OCI-LY7 (cell line): ENCODE results near the gene PRR33. TPM values are rescaled to one million over a fixed set of nuclear protein-coding genes. Genes with fewer than 3 reads are reported as not detected.

ENCODE experiments used
- BruUV-seq: library from RNA; stranded (reverse); fragments of 400-500 nt; replicated peaks from 2 replicates; lab custom pipeline; 2021; lab: Mats Ljungman, UMichigan
- CTCF ChIA-PET: fragments of 300-600 bp; sonication (Branson Sonifier 250); formaldehyde crosslinking; loops from one replicate; lab custom pipeline; 2022; ENCODE audit warnings: antibody characterized with exemption; ENCODE audit not compliant: unreplicated experiment; lab: Charles Lee
- POLR2A ChIA-PET: fragments of 300-600 bp; sonication (Branson Sonifier 250); formaldehyde crosslinking; loops from one replicate; lab custom pipeline; 2022; ENCODE audit warnings: antibody characterized with exemption; lab: Charles Lee
- DNase-seq: peaks from one replicate; pipeline ENCODE4 v3.0.0-alpha.2; 2015; ENCODE audit warnings: low spot score
- H2AFZ ChIP-seq: fragments of 200-600 bp; sonication (generic), shearing (Covaris generic); 2 replicates; pipeline ENCODE4 v1.6.1; 2014; ENCODE audit warnings: mild to moderate bottlenecking, antibody characterized with exemption, low read length, moderate library complexity
- H3K27ac ChIP-seq: fragments of 200-600 bp; sonication (generic); 2 replicates; pipeline ENCODE4 v1.5.1; 2014; ENCODE audit warnings: mixed run types, low read depth, mild to moderate bottlenecking, moderate library complexity, low read length, inconsistent platforms; ENCODE audit not compliant: poor library complexity, severe bottlenecking
- H3K36me3 ChIP-seq: fragments of 200-600 bp; sonication (generic); 2 replicates; pipeline ENCODE4 v1.6.1; 2014; ENCODE audit warnings: mild to moderate bottlenecking, antibody characterized with exemption, low read length, moderate library complexity, mixed read lengths; ENCODE audit not compliant: insufficient read depth
- H3K4me1 ChIP-seq: fragments of 200-600 bp; sonication (generic); 2 replicates; pipeline ENCODE4 v1.5.1; 2014; ENCODE audit warnings: mild to moderate bottlenecking, low read length; ENCODE audit not compliant: insufficient read depth, poor library complexity, severe bottlenecking
- H3K4me2 ChIP-seq: fragments of 200-600 bp; sonication (generic); 2 replicates; pipeline ENCODE4 v1.6.1; 2014; ENCODE audit warnings: mild to moderate bottlenecking, low read length
- H3K4me3 ChIP-seq: fragments of 200-600 bp; sonication (generic); 2 replicates; pipeline ENCODE4 v1.5.1; 2014; ENCODE audit warnings: mild to moderate bottlenecking, low read depth, low read length; ENCODE audit not compliant: poor library complexity, severe bottlenecking
- H3K79me2 ChIP-seq: fragments of 200-600 bp; sonication (generic); 2 replicates; pipeline ENCODE4 v1.6.1; 2016; ENCODE audit warnings: low read depth, mild to moderate bottlenecking, low read length, moderate library complexity, mixed read lengths; ENCODE audit not compliant: insufficient read depth
- H3K9me2 ChIP-seq: fragments of 200-600 bp; sonication (generic); 2 replicates; pipeline ENCODE4 v1.6.1; 2016; ENCODE audit warnings: mild to moderate bottlenecking, low read length, mixed read lengths; ENCODE audit not compliant: insufficient read depth
- H3K9me3 ChIP-seq: fragments of 200-600 bp; sonication (generic); 2 replicates; pipeline ENCODE4 v1.6.1; 2014; ENCODE audit warnings: mild to moderate bottlenecking, mixed run types, low read length, mixed read lengths
- H4K20me1 ChIP-seq: fragments of 200-600 bp; sonication (generic); 2 replicates; pipeline ENCODE4 v1.6.1; 2014; ENCODE audit warnings: mild to moderate bottlenecking, antibody characterized with exemption, low read length, moderate library complexity, mixed read lengths; ENCODE audit not compliant: insufficient read depth
- EZH2phosphoT487 ChIP-seq: fragments of 200-600 bp; sonication (generic); IDR thresholded peaks from 2 replicates; pipeline ENCODE4 v1.6.1; 2018; ENCODE audit warnings: low read depth, borderline replicate concordance, mild to moderate bottlenecking, mixed run types, antibody characterized with exemption, low read length, moderate library complexity, mixed read lengths
- intact Hi-C: fragments of 100-400 bp; cut with micrococcal nuclease; formaldehyde crosslinking; loops from one replicate; pipeline ENCODE4 v1.10.0; 2022; ENCODE audit not compliant: unreplicated experiment
- total RNA-seq, 2 experiments: library from RNA; depleted of rRNA in 1 of 2; stranded (reverse); fragments of >200 nt in 1 of 2; shearing (Covaris generic) in 1 of 2; gene quantifications; 2 replicates each; pipeline ENCODE4 v1.2.3, GENCODE V29; 2014 to 2022
- TF ChIP-seq, protein P1 (sequence below): fragments of 200-600 bp; sonication (generic); conservative IDR thresholded peaks from 2 replicates; pipeline ENCODE4 v1.5.1; 2014; ENCODE audit warnings: mild to moderate bottlenecking, antibody characterized with exemption, low read length, moderate library complexity, mixed read lengths

The PRR33 gene
- total RNA-seq, 2 experiments from 2014 or later: not detected

DNA sequence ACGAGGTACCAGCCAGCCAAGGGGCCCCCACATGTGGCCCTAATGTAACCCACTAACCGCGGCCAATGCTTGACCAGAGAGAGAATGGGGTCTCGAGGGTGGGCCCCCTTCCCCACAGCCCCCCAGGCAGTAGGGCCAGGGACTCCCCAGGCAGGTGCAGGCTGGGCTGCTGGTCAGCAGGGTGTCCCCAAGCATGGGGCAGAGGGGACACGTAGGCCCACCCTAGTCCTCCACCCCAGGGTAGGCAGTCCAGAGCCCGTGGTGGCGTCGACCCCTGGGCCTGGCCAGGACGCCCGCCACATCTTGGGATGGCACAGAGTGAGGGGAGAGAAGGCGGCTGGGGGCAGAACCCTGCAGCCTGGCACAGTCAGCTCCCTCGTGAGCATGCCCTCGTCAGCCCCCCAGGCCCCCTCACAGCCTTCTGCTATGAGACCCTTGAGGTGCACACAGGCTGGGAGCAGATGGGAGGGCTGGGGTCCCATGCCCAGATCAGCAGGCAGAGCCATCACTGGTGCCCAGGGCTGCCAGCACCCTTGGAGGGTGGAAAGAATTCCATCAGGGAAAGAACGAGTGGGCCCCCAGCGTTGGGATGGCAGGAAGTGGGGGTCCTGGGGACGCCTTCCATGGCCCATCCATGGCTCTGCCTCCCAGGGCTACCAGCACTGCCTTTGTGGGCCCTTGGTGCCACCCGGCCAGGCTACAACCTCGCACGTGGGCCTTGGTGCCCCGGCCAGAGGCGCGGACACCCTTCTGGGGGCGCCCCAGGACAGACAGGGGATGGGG, 33.9 kb upstream of the PRR33 start:
- Histone ChIP-seq H3K36me3 (no peaks in the 10 kb centered on the region), H3K79me2 (no peaks in the 10 kb centered on the region), H2AFZ (no peak overlapping the region), H3K4me3 (no peak overlapping the region), H3K9me3 (no peaks in the 10 kb centered on the region), H4K20me1 (no peaks in the 10 kb centered on the region), H3K27ac (no peak overlapping the region), H3K9me2 (no peaks in the 10 kb centered on the region), H3K4me2 (no peak overlapping the region), H3K4me1 (no peaks in the 10 kb centered on the region)
- TF ChIP-seq EZH2phosphoT487: no peak
- TF ChIP-seq, protein P1, sequence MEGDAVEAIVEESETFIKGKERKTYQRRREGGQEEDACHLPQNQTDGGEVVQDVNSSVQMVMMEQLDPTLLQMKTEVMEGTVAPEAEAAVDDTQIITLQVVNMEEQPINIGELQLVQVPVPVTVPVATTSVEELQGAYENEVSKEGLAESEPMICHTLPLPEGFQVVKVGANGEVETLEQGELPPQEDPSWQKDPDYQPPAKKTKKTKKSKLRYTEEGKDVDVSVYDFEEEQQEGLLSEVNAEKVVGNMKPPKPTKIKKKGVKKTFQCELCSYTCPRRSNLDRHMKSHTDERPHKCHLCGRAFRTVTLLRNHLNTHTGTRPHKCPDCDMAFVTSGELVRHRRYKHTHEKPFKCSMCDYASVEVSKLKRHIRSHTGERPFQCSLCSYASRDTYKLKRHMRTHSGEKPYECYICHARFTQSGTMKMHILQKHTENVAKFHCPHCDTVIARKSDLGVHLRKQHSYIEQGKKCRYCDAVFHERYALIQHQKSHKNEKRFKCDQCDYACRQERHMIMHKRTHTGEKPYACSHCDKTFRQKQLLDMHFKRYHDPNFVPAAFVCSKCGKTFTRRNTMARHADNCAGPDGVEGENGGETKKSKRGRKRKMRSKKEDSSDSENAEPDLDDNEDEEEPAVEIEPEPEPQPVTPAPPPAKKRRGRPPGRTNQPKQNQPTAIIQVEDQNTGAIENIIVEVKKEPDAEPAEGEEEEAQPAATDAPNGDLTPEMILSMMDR: no peak
- intact Hi-C loops: loop anchor here (10.0 kb wide), 1 partner anchor 231 kb away; the partner anchor contains the start of gene KRTAP5-6
- no TSS peak for BruUV-seq
- ChIA-PET CTCF (no interaction called here), POLR2A (no interaction called here)
- no peak for DNase-seq

DNA sequence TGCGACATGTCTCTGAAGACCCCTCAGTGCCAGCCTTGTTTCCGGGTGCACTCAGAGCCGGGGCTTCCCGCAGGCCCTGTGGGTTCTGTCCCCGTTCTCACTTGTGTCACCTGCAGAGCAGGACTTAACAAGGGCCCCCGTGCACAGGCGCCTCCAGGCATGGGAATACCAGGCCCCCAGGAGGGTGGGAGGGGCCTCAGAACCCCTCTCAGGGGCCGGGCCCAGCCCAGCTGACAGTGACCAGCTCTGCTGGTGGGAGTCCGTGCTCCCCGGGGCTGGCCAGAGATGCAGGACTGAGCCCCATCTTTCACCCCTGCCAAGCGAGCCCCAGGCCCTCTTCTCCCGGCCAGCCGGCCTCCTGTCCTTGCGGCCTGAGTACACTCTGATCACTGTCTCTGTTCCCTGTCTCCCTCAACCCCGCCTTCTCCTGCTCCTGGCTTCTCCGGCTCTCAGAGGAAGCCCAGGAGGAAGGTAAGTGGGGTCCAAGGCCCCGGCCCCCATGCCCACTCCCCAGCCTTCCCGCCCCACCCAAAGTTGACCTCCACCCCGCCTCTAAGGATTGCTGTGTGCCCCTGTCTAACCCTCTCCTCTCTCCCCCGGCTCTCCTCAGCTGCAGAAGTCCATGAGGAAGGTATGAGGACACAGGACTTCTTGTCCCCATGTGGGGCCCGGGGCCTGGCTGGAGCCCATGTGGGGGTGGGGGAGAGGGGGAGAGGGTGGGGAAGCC, 33.1 kb upstream of the PRR33 start:
- no peak for DNase-seq
- H4K20me1 ChIP-seq: no peaks in the 10 kb centered on the region
- intact Hi-C loops: loop anchor here (10.0 kb wide), 1 partner anchor 230 kb away; the partner anchor contains the start of gene KRTAP5-6
- no peaks in the 10 kb centered on the region for H3K79me2 ChIP-seq
- POLR2A ChIA-PET: no interaction called here
- no peak overlapping the region for H2AFZ ChIP-seq
- no peak overlapping the region for H3K4me2 ChIP-seq
- CTCF ChIA-PET: no interaction called here
- no peaks in the 10 kb centered on the region for H3K9me3 ChIP-seq
- no TSS peak for BruUV-seq
- H3K4me1 ChIP-seq: no peaks in the 10 kb centered on the region
- H3K9me2 ChIP-seq: no peaks in the 10 kb centered on the region
- no peaks in the 10 kb centered on the region for H3K36me3 ChIP-seq
- H3K4me3 ChIP-seq: no peak overlapping the region
- H3K27ac ChIP-seq: no peak overlapping the region
- TF ChIP-seq EZH2phosphoT487: no peak
- TF ChIP-seq, protein P1: no peak
